SK-N-SH (cell line): Measurements from ENCODE around the gene SVIL. TPM values are rescaled to one million over a fixed set of nuclear protein-coding genes. Genes with fewer than 3 reads are reported as not detected.

ENCODE experiments used
- CTCF ChIA-PET: fragments of 300-600, 350-600 bp; formaldehyde crosslinking; extraction: SDS; loops from one replicate; lab custom pipeline; 2021; lab: Yijun Ruan, JAX
- POLR2A ChIA-PET: fragments of 350-600 bp; sonication (Branson Sonifier 250); formaldehyde crosslinking; extraction: SDS; loops from one replicate; lab custom pipeline; 2020; ENCODE audit warnings: antibody characterized with exemption, inconsistent platforms; lab: Yijun Ruan, JAX
- DNase-seq: peaks from one replicate; pipeline ENCODE4 v3.0.0; 2012
- H2AFZ ChIP-seq: fragments of 200-600 bp; sonication (generic); 2 replicates; pipeline ENCODE4 v1.8.1; 2016; ENCODE audit warnings: antibody characterized with exemption, mild to moderate bottlenecking, low read depth
- H3F3A ChIP-seq: fragments of 200-600 bp; sonication (generic); replicated peaks from 2 replicates; pipeline ENCODE3; 2016; ENCODE audit warnings: antibody characterized with exemption, mild to moderate bottlenecking; ENCODE audit not compliant: insufficient read depth
- H3K27ac ChIP-seq, 2 experiments: fragments of 200-500 bp in 1 of 2; fragments of 200-600 bp in 1 of 2; sonication (Bioruptor generic) in 1 of 2; sonication (generic), shearing (Covaris generic) in 1 of 2; 2 replicates each; pipeline versions ENCODE4 v1.5.1 to v1.6.1; 2014 to 2016; ENCODE audit warnings: low read depth in 2 of 2, inconsistent platforms in 1 of 2, low read length in 1 of 2, mild to moderate bottlenecking in 1 of 2, mixed read lengths in 1 of 2
- H3K27me3 ChIP-seq: fragments of 200-600 bp; sonication (generic), shearing (Covaris generic); 2 replicates; pipeline ENCODE4 v1.6.1; 2016; ENCODE audit warnings: mixed run types; ENCODE audit not compliant: insufficient read depth
- H3K36me3 ChIP-seq, 2 experiments: fragments of 200-500 bp in 1 of 2; fragments of 200-600 bp in 1 of 2; sonication (Bioruptor generic) in 1 of 2; sonication (generic) in 1 of 2; replicated peaks in 1 of 2; 2 replicates each; pipeline versions ENCODE3 to v1.5.1; 2014 to 2016; ENCODE audit warnings: low read length in 1 of 2, mild to moderate bottlenecking in 1 of 2; ENCODE audit not compliant: insufficient read depth in 2 of 2, control insufficient read depth in 1 of 2
- H3K4me1 ChIP-seq, 2 experiments: fragments of 200-500 bp in 1 of 2; fragments of 200-600 bp in 1 of 2; sonication (Bioruptor generic) in 1 of 2; sonication (generic), shearing (Covaris generic) in 1 of 2; 2 replicates each; pipeline versions ENCODE4 v1.5.1 to v1.6.1; 2014 to 2016; ENCODE audit warnings: low read depth in 1 of 2, low read length in 1 of 2, mixed run types in 1 of 2; ENCODE audit not compliant: insufficient read depth in 2 of 2, control insufficient read depth in 1 of 2
- H3K4me2 ChIP-seq: fragments of 200-600 bp; sonication (generic), shearing (Covaris generic); 2 replicates; pipeline ENCODE4 v1.6.1; 2017; ENCODE audit warnings: mixed run types
- H3K4me3 ChIP-seq, 2 experiments: fragments of 200-500 bp in 1 of 2; fragments of 200-600 bp in 1 of 2; sonication (Bioruptor generic) in 1 of 2; sonication (generic), shearing (Covaris generic) in 1 of 2; 2 replicates each; pipeline versions ENCODE4 v1.5.1 to v1.8.1; 2014 to 2016; ENCODE audit warnings: low read depth in 2 of 2, inconsistent platforms in 1 of 2, low read length in 1 of 2, mild to moderate bottlenecking in 1 of 2, mixed read lengths in 1 of 2, moderate library complexity in 1 of 2
- H3K79me2 ChIP-seq: fragments of 200-600 bp; sonication (generic); 2 replicates; pipeline ENCODE4 v1.8.1; 2017; ENCODE audit warnings: mild to moderate bottlenecking; ENCODE audit not compliant: insufficient read depth
- H3K9ac ChIP-seq: fragments of 200-600 bp; sonication (generic); 2 replicates; pipeline ENCODE4 v1.6.1; 2017; ENCODE audit warnings: mixed run types
- H3K9me2 ChIP-seq: fragments of 200-600 bp; sonication (generic); 2 replicates; pipeline ENCODE4 v1.6.1; 2017; ENCODE audit warnings: mixed run types
- H3K9me3 ChIP-seq: fragments of 200-600 bp; sonication (generic); 2 replicates; pipeline ENCODE4 v1.6.1; 2017; ENCODE audit warnings: mixed run types, mild to moderate bottlenecking, moderate library complexity
- H4K20me1 ChIP-seq: fragments of 200-600 bp; sonication (generic); 2 replicates; pipeline ENCODE4 v1.6.1; 2017; ENCODE audit warnings: mild to moderate bottlenecking, mixed run types; ENCODE audit not compliant: insufficient read depth
- CHD2 ChIP-seq: fragments of 150-350 bp; IDR thresholded peaks from 2 replicates; pipeline ENCODE4 v1.6.1; 2018; ENCODE audit warnings: low read length; ENCODE audit not compliant: partially characterized antibody
- EZH2phosphoT487 ChIP-seq: fragments of 200-600 bp; sonication (generic); IDR thresholded peaks from 2 replicates; pipeline ENCODE4 v1.6.1; 2017; ENCODE audit warnings: low read depth, mixed run types, mild to moderate bottlenecking, antibody characterized with exemption, moderate library complexity, borderline replicate concordance
- FOSL2 ChIP-seq: IDR thresholded peaks from 2 replicates; pipeline ENCODE4 v1.4.0; 2012; ENCODE audit warnings: low read depth, mild to moderate bottlenecking, moderate library complexity, borderline replicate concordance
- FOXJ3 ChIP-seq: sonication (generic); formaldehyde crosslinking; IDR thresholded peaks from 2 replicates; pipeline ENCODE4 v1.5.1; 2020; ENCODE audit warnings: mild to moderate bottlenecking, missing genetic modification reagents
- GABPA ChIP-seq: IDR thresholded peaks from 2 replicates; pipeline ENCODE4 v1.4.0; 2012; ENCODE audit warnings: low read depth, mild to moderate bottlenecking
- GATA2 ChIP-seq: sonication (generic); formaldehyde crosslinking; IDR thresholded peaks from 2 replicates; pipeline ENCODE4 v1.5.0; 2020; ENCODE audit warnings: mild to moderate bottlenecking, missing genetic modification reagents
- JUND ChIP-seq: IDR thresholded peaks from 2 replicates; pipeline ENCODE4 v1.4.0; 2012
- MEF2A ChIP-seq: IDR thresholded peaks from 2 replicates; pipeline ENCODE4 v1.4.0; 2012; ENCODE audit warnings: low read depth, borderline replicate concordance
- POLR2AphosphoS5 ChIP-seq: IDR thresholded peaks from 2 replicates; pipeline ENCODE4 v1.6.1; 2012; ENCODE audit warnings: low read depth, low read length
- SMC3 ChIP-seq: IDR thresholded peaks from 2 replicates; pipeline ENCODE4 v1.6.1; 2012; ENCODE audit warnings: low read depth, low read length, improper control_type of control experiment
- TCF12 ChIP-seq: IDR thresholded peaks from 2 replicates; pipeline ENCODE4 v1.4.0; 2012
- TEAD4 ChIP-seq: IDR thresholded peaks from 2 replicates; pipeline ENCODE4 v1.4.0; 2012; ENCODE audit warnings: mild to moderate bottlenecking, borderline replicate concordance; ENCODE audit not compliant: insufficient read depth
- WGBS: methylation state at CpG from one replicate; pipeline ENCODE4 v1.1.6; 2017; ENCODE audit warnings: low lambda C conversion rate; 5-methylcytosine and 5-hydroxymethylcytosine counted together
- polyA plus RNA-seq, 3 experiments: library from polyadenylated mRNA; depleted of rRNA; stranded (reverse); fragments of >200 nt; gene quantifications; 2 replicates each; pipeline ENCODE4 v1.2.3, GENCODE V29; 2012
- TF ChIP-seq, protein P1 (sequence below): IDR thresholded peaks from 2 replicates; pipeline ENCODE4 v1.6.1; 2012; ENCODE audit warnings: mild to moderate bottlenecking, low read depth, low read length, moderate library complexity
- TF ChIP-seq, protein P2 (sequence below): fragments of 150-350 bp; IDR thresholded peaks from 2 replicates; pipeline ENCODE4 v1.6.1; 2017; ENCODE audit warnings: antibody characterized with exemption, low read length, low read depth, borderline replicate concordance
- TF ChIP-seq, protein P3 (sequence below): IDR thresholded peaks from 2 replicates; pipeline ENCODE4 v1.4.0; 2012; ENCODE audit warnings: low read depth, borderline replicate concordance
- TF ChIP-seq, protein P4 (sequence below): fragments of 150-350 bp; IDR thresholded peaks from 2 replicates; pipeline ENCODE4 v1.6.1; 2016; ENCODE audit warnings: mild to moderate bottlenecking, low read depth, low read length
- TF ChIP-seq, protein P5 (sequence below): IDR thresholded peaks from 2 replicates; pipeline ENCODE4 v1.4.0; 2012; ENCODE audit warnings: low read depth, borderline replicate concordance

Gene SVIL
- polyA plus RNA-seq, 1 of the 3 experiments (the other 2 are of a cell fraction) = 48.7 TPM

DNA sequence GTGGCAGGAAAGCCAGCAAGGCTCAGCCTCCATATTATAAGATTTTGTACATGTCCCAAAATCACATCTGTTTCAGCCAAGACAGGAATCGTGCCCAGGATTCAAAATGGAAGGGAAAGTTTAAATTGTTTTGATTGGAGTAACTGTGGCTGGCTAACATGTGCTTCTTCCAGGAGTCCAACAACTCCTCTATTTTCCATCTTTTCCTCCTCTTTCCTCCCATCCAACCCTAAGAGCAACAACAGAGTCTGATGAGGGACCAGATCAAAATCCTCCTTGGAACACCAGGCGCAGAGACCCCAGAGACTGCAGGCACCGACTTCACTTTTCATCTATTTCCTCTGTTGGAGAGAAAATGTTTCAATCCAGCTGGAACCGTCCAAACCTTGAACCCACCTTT, 36.0 kb upstream of the SVIL start:
- H3K9me3 ChIP-seq = no peaks in the 10 kb centered on the region
- H3K27ac ChIP-seq = no peak overlapping the region
- no peak overlapping the region for H3K9ac ChIP-seq
- DNase-seq = no peak
- H3K4me3 ChIP-seq = no peak overlapping the region
- no peak overlapping the region for H3K4me2 ChIP-seq
- H3K36me3 ChIP-seq = peaks cover 2 to 40% of the 10 kb centered on the region in 2 experiments
- ChIA-PET POLR2A (no interaction called here), CTCF (interaction anchor here (1.0 kb wide), 1 partner anchor 39 kb away, joined by 4 read pairs; no protein-coding TSS in a partner anchor)
- no peaks in the 10 kb centered on the region for H3K9me2 ChIP-seq
- peaks cover 19% of the 10 kb centered on the region for H3F3A ChIP-seq
- H4K20me1 ChIP-seq = peaks cover 38% of the 10 kb centered on the region
- H3K4me1 ChIP-seq = peaks cover 0 to 26% of the 10 kb centered on the region in 2 experiments; a peak in 1 of 4 replicates
- WGBS = 99% methylated on average over 4 of the region's 4 CpGs
- no peak overlapping the region for H2AFZ ChIP-seq
- H3K79me2 ChIP-seq = peaks cover 48% of the 10 kb centered on the region
- H3K27me3 ChIP-seq = no peaks in the 10 kb centered on the region
- TF ChIP-seq, protein P1, sequence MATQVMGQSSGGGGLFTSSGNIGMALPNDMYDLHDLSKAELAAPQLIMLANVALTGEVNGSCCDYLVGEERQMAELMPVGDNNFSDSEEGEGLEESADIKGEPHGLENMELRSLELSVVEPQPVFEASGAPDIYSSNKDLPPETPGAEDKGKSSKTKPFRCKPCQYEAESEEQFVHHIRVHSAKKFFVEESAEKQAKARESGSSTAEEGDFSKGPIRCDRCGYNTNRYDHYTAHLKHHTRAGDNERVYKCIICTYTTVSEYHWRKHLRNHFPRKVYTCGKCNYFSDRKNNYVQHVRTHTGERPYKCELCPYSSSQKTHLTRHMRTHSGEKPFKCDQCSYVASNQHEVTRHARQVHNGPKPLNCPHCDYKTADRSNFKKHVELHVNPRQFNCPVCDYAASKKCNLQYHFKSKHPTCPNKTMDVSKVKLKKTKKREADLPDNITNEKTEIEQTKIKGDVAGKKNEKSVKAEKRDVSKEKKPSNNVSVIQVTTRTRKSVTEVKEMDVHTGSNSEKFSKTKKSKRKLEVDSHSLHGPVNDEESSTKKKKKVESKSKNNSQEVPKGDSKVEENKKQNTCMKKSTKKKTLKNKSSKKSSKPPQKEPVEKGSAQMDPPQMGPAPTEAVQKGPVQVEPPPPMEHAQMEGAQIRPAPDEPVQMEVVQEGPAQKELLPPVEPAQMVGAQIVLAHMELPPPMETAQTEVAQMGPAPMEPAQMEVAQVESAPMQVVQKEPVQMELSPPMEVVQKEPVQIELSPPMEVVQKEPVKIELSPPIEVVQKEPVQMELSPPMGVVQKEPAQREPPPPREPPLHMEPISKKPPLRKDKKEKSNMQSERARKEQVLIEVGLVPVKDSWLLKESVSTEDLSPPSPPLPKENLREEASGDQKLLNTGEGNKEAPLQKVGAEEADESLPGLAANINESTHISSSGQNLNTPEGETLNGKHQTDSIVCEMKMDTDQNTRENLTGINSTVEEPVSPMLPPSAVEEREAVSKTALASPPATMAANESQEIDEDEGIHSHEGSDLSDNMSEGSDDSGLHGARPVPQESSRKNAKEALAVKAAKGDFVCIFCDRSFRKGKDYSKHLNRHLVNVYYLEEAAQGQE = no peak
- TF ChIP-seq, protein P2, sequence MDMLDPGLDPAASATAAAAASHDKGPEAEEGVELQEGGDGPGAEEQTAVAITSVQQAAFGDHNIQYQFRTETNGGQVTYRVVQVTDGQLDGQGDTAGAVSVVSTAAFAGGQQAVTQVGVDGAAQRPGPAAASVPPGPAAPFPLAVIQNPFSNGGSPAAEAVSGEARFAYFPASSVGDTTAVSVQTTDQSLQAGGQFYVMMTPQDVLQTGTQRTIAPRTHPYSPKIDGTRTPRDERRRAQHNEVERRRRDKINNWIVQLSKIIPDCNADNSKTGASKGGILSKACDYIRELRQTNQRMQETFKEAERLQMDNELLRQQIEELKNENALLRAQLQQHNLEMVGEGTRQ = no peak
- TF ChIP-seq TEAD4 (no peak), FOXJ3 (no peak), POLR2AphosphoS5 (no peak), MEF2A (no peak), JUND (no peak), FOSL2 (no peak), EZH2phosphoT487 (no peak), TCF12 (no peak), GATA2 (CRISPR knock-in tag) (no peak), CHD2 (no peak), SMC3 (no peak), GABPA (no peak)
- TF ChIP-seq, protein P3, sequence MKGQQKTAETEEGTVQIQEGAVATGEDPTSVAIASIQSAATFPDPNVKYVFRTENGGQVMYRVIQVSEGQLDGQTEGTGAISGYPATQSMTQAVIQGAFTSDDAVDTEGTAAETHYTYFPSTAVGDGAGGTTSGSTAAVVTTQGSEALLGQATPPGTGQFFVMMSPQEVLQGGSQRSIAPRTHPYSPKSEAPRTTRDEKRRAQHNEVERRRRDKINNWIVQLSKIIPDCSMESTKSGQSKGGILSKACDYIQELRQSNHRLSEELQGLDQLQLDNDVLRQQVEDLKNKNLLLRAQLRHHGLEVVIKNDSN = no peak
- TF ChIP-seq, protein P4, sequence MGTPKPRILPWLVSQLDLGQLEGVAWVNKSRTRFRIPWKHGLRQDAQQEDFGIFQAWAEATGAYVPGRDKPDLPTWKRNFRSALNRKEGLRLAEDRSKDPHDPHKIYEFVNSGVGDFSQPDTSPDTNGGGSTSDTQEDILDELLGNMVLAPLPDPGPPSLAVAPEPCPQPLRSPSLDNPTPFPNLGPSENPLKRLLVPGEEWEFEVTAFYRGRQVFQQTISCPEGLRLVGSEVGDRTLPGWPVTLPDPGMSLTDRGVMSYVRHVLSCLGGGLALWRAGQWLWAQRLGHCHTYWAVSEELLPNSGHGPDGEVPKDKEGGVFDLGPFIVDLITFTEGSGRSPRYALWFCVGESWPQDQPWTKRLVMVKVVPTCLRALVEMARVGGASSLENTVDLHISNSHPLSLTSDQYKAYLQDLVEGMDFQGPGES = no peak
- TF ChIP-seq, protein P5, sequence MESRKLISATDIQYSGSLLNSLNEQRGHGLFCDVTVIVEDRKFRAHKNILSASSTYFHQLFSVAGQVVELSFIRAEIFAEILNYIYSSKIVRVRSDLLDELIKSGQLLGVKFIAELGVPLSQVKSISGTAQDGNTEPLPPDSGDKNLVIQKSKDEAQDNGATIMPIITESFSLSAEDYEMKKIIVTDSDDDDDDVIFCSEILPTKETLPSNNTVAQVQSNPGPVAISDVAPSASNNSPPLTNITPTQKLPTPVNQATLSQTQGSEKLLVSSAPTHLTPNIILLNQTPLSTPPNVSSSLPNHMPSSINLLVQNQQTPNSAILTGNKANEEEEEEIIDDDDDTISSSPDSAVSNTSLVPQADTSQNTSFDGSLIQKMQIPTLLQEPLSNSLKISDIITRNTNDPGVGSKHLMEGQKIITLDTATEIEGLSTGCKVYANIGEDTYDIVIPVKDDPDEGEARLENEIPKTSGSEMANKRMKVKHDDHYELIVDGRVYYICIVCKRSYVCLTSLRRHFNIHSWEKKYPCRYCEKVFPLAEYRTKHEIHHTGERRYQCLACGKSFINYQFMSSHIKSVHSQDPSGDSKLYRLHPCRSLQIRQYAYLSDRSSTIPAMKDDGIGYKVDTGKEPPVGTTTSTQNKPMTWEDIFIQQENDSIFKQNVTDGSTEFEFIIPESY = no peak
- TF ChIP-seq, all 33 proteins: peak for 0
